NK-92 (cell line): Measurements from ENCODE around the gene SLC44A5.
"Not testable (repeated sequence)": the region's sequence is repeated elsewhere in the genome, so short reads cannot be mapped to it uniquely, and the experiment has no call there.

Experiments
- DNase-seq: peaks from one replicate; lab custom pipeline; 2025; ENCODE audit not compliant: unreplicated experiment; lab: John Stamatoyannopoulos, UW

Gene SLC44A5

DNA sequence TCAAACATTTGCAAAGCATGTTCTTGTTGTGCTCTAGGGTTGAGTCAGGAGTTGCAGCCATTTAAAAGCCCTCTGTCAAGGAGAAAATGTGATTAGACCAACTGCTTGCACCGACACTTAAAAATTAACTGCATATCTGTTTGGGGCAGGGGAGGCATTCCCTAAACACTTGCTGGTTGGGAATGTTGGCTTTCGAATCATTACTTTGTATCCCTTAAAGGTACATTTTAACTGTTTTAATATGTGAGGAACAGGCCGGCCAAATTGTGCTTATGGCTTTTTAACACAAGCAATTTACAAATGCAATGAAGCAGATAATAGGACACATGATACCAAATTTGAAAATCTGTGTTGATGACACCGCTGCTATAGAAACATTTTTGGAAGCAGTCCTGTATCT, 317.6 kb downstream of the SLC44A5 start:
- DNase-seq: no peak

GRCh38 chr1:75292013-75292412, 318.9 kb downstream of the SLC44A5 start:
- DNase-seq: no peak

- DNase-seq: no peak
Measured at GRCh38 chr1:75276385-75276784, 334.5 kb downstream of the SLC44A5 start.

GRCh38 chr1:75275631-75276030, 335.3 kb downstream of the SLC44A5 start:
- DNase-seq: no peak

GRCh38 chr1:75274920-75275506, 335.9 kb downstream of the SLC44A5 start:
- DNase-seq: no peak

DNA sequence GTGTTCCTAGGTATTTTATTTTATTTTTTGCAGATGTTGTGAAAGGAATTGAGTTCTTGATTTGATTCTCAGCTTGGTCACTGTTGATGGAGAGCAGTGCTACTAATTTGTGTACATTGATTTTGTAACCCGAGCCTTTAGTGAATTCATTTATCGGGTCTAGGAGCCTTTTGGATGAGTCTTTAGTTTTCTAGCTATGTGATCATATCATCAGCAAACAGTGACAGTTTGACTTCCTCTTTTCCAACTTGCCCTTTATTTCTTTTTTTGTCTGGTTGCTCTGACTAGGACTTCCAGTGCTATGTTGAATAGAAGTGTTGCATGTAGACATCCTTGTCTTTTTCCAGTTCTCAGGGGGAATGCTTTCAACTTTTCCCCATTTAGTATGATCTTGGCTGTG, 337.8 kb downstream of the SLC44A5 start:
- no peak for DNase-seq

DNA sequence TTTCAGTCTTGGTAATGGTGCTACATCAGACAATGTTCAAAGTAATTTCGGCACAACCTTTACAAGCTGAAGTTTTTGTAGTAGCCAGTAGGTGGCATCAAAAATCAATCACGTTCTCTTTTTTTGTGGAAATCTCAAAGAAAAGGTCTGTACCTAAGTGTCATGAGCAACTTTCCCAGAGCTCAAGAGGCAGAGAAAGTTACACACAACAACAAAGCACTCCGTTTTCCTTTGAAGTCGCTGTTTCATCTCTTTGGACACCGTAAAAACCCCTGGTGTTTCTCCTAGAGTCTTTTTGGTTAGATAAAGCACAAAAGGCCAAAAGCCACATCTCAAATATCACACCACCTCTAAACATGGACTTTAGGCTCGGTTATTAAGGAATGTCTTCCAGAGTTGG, 345.1 kb downstream of the SLC44A5 start:
- no peak for DNase-seq

DNA sequence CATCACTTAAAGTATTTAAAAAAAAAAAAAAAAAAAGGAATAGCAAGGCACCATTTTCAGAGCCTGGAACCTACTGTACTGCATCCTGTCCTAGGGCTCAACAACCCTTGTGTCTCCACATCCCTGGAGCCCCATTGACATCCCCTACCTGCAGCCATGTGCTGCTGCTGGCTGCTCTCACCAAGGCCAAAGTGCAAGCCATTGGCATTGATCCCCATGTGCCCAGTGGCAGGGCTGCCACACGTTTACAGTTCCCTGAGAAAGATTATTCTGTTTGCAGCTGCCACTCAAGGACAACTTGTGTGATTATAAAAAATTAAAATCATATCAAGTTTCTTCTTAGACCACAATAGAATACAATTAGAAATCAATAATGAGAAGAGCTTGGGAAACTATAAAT, 346.8 kb downstream of the SLC44A5 start:
- no peak for DNase-seq

DNA sequence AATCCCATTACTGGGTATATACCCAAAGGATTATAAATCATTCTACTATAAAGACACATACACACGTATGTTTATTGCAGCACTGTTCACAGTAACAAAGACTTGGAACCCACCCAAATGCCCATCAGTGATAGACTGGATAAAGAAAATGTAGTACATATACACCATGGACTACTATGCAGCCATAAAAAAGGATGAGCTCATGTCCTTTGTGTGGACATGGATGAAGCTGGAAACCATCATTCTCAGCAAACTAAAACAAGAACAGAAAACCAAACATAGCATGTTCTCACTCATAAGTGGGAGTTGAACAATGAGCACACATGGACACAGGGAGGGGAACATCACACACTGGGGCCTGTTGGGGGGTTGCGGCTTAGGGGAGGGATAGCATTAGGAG, 347.3 kb downstream of the SLC44A5 start:
- not testable (repeated sequence) for DNase-seq

GRCh38 chr1:75261946-75262345, 349.0 kb downstream of the SLC44A5 start:
- not testable (repeated sequence) for DNase-seq

DNA sequence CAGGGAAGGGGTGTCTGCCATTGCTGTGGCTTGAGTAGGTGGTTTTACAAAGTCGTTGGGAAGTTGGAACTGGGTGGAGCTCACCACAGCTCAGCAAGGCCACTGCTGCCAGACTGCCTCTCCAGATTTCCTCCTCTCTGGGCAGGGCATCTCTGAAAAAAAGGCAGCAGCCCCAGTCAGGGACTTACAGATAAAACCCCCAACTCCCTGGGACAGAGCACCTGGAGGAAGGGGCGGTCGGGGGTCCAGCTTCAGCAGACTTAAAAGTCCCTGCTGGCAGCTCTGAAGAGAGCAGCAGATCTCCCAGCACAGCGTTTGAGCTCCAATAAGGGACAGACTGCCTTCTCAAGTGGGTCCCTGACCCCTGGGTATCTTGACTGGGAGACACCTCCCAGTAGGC, 352.6 kb downstream of the SLC44A5 start:
- DNase-seq: no peak

DNA sequence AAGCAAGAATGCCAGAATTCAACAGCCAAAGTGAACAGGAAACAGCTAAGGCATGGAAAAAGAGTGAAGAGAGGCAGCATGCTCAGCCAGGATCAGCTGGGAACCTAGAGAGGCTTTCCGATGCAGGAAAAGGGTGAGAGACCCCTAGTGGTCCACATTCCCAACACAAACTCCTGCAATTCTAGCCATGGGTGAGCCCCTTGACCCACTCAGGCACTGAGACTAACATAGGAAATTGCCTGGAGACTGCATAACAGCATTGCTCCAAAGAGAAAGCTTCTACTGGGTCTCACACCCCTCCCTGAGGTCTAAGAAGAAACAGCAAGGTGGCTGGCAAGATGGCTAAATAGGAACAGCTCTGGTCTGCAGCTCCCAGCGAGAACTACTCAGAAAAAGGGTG, 353.5 kb downstream of the SLC44A5 start:
- no peak for DNase-seq

GRCh38 chr1:75250114-75250513, 360.8 kb downstream of the SLC44A5 start:
- DNase-seq: not testable (repeated sequence)

DNA sequence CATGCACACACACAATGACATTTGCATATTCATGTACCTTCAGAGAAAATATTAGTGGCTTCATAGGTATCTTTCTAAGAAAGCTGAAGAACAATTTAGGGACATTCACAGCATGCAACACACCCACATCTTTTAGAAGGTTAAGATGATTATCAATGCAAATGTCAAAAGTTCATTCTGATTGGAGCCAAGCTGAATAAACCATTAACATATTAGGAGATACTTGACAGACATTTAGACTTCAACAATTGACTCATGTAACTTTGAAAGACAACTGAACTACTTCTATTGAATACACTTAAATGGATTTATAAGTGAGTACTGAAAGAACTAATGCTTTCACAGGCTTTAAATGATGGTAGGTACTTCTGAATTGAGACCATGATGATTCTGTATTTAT, 365.7 kb downstream of the SLC44A5 start:
- DNase-seq: no peak

- DNase-seq: no peak
Measured at GRCh38 chr1:75243124-75243523, 367.8 kb downstream of the SLC44A5 start.

- no peak for DNase-seq
Measured at GRCh38 chr1:75237316-75237715, 373.6 kb downstream of the SLC44A5 start.

DNA sequence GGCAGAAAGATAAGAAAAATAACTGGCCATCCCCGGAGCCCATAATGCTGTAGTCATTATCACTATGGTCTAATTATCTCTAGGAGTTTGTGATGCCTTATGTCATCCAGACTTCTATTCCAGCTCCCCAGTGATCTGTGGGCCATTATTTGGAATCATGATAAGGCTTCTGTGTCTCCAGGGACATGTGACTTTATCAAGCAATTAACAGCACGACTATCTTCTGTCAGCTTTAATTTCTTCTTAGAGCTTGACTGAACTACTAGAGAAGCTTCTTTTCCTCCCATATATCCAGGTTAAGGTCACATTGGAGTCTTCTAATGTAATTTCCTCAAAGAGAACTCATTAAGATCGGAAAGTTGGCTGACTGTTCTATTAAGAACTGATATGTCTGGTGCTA, 376.4 kb downstream of the SLC44A5 start:
- no peak for DNase-seq

DNA sequence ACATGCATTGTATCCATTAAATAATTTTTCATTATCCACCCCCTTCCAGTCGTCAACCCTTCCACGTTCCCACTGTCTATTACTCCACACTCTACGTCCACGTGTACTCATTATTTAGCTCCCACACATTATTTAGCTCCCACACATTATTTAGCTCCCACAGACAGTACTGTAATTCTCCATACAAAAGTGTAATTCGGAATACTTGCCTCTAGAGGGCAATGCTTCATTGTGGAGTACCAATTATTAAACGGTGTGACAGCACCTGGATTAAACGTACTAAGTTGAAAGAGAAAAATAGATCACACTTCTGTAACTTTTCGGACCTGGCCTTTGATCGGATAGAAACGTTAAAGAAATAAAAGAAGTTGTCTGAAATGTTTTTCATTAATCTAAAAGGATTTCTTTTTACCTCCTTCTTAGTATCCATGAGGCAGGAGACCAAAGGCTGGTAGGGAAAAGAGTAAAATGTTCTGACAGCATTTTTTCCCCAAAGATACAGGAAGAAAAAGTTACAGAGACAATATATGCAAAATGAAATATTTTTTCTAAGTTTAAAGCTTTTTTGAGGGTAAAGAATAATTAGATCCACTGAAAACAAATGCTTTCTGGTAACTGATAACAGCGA, 377.5 kb downstream of the SLC44A5 start:
- no peak for DNase-seq

DNA sequence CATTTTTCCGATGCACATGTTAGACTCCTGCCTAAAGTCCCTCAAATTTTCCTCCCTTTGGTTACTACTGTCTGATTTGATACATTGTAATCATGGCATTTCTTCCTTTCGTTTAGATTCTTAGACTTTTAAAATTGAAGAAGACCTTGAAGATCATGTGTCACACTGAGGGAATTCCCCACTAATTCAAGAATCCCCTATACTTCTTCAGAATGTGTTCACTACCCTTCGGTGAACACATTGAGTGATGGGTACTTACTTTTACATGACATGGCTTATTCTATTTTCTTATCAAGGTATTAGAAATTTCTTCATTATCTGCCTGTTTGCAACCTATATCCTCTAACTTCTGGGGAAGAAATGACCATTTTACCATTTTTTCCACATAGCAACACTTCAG, 390.8 kb downstream of the SLC44A5 start:
- no peak for DNase-seq

- DNase-seq: no peak
Measured at GRCh38 chr1:75214017-75214416, 396.9 kb downstream of the SLC44A5 start.

GRCh38 chr1:75211648-75212047, 399.3 kb downstream of the SLC44A5 start:
- no peak for DNase-seq

GRCh38 chr1:75208862-75209261, 402.1 kb downstream of the SLC44A5 start:
- no peak for DNase-seq
